ENCODE measurements around the gene TOE1.

DNA sequence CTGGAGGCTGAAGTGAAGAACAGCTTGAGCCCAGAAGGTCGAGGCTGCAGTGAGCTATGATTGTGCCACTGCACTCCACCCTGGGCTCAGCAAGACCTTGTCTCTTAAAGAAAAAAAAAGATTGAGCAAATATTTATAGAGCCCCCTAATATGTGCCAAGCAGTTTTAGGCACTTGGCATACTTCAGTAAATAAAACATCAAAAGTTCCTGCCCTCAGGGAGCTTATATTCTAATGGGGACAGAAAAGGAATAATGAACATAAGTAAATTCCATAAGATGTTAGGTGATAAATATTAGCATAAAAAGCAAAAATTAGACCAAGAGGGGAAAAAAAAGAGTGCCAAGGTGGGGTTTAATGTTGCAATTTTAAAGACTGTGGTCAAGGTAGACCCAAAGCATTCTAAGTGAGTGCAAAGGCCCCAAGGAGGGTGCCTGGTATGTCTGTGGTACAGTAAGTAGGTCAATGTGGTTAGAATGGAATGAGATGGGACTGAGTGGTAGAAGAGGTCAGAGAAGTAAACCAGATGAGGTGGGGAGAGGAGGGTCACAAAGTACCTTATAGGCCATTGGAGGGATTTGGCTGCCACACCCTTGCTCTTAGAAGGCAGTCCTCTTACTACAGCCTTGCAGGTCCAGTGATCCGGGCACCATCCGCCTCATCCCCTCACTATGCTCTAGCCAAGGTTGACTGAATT lies 2.2 kb upstream of the TOE1 start:
- TF ChIP-seq POLR2AphosphoS5 (IDR thresholded peaks at IDR 0.05; ENCODE audit: borderline replicate concordance, low read depth, low read length) (no peak), EZH2 (IDR thresholded peaks at IDR 0.05) (no peak)
